T-helper 2 cell treated with Interferon-gamma antibody and Interleukin-4, amounts not matched to agents 5 μg/mL and 100 μg/mL, for 36 hours (primary cell): ENCODE measurements around the gene CAMSAP1.

Source experiments
- DNase-seq: peaks from one replicate; pipeline ENCODE4 v3.0.0; 2021; ENCODE audit warnings: low spot score
- H3K27ac Mint-ChIP-seq: one replicate; pipeline ENCODE4 v1.8.0; 2021; ENCODE audit warnings: mild to moderate bottlenecking, mixed read lengths
- H3K27me3 Mint-ChIP-seq: one replicate; pipeline ENCODE4 v1.8.0; 2021; ENCODE audit warnings: low read depth, mixed read lengths
- H3K36me3 Mint-ChIP-seq: one replicate; pipeline ENCODE4 v1.8.0; 2021; ENCODE audit warnings: low read depth, mixed read lengths
- H3K4me1 Mint-ChIP-seq: one replicate; pipeline ENCODE4 v1.8.0; 2021; ENCODE audit warnings: low read depth, mixed read lengths
- H3K4me3 Mint-ChIP-seq: one replicate; pipeline ENCODE4 v1.8.0; 2022; ENCODE audit warnings: mild to moderate bottlenecking, moderate library complexity, mixed read lengths
- H3K9me3 Mint-ChIP-seq: one replicate; pipeline ENCODE4 v1.8.0; 2021; ENCODE audit warnings: mixed read lengths

The CAMSAP1 gene

GRCh38 chr9:135761845-135762168 lies 145.5 kb downstream of the CAMSAP1 start:
- no peak for DNase-seq
- Mint-ChIP-seq H3K36me3 (no peaks in the 10 kb centered on the region), H3K4me1 (no peaks in the 10 kb centered on the region), H3K27ac (no peak overlapping the region), H3K9me3 (no peaks in the 10 kb centered on the region), H3K27me3 (no peaks in the 10 kb centered on the region), H3K4me3 (no peak overlapping the region)

GRCh38 chr9:135761150-135761844 lies 146.0 kb downstream of the CAMSAP1 start:
- Mint-ChIP-seq H3K27ac (no peak overlapping the region), H3K36me3 (no peaks in the 10 kb centered on the region), H3K9me3 (no peaks in the 10 kb centered on the region), H3K4me1 (no peaks in the 10 kb centered on the region), H3K4me3 (no peak overlapping the region), H3K27me3 (no peaks in the 10 kb centered on the region)
- DNase-seq: no peak

GRCh38 chr9:135760465-135760864 lies 146.9 kb downstream of the CAMSAP1 start:
- H3K9me3 Mint-ChIP-seq: no peaks in the 10 kb centered on the region
- no peaks in the 10 kb centered on the region for H3K4me1 Mint-ChIP-seq
- no peaks in the 10 kb centered on the region for H3K27me3 Mint-ChIP-seq
- H3K36me3 Mint-ChIP-seq: no peaks in the 10 kb centered on the region
- H3K4me3 Mint-ChIP-seq: no peak overlapping the region
- no peak overlapping the region for H3K27ac Mint-ChIP-seq
- DNase-seq: no peak

GRCh38 chr9:135759676-135760300 lies 147.6 kb downstream of the CAMSAP1 start:
- no peaks in the 10 kb centered on the region for H3K36me3 Mint-ChIP-seq
- H3K9me3 Mint-ChIP-seq: no peaks in the 10 kb centered on the region
- no peak for DNase-seq
- H3K27me3 Mint-ChIP-seq: no peaks in the 10 kb centered on the region
- H3K4me1 Mint-ChIP-seq: no peaks in the 10 kb centered on the region
- no peak overlapping the region for H3K4me3 Mint-ChIP-seq
- H3K27ac Mint-ChIP-seq: no peak overlapping the region

- H3K27ac Mint-ChIP-seq: no peak overlapping the region
- H3K9me3 Mint-ChIP-seq: no peaks in the 10 kb centered on the region
- DNase-seq: no peak
- H3K4me1 Mint-ChIP-seq: no peaks in the 10 kb centered on the region
- no peaks in the 10 kb centered on the region for H3K36me3 Mint-ChIP-seq
- no peak overlapping the region for H3K4me3 Mint-ChIP-seq
- H3K27me3 Mint-ChIP-seq: no peaks in the 10 kb centered on the region
These were observed 148.5 kb downstream of the CAMSAP1 start for GRCh38 chr9:135758870-135759269.
